Measurements from ENCODE around the gene PRSS12.

The PRSS12 gene

GRCh38 chr4:118237531-118237930 lies 115.3 kb downstream of the PRSS12 start:
- no peak for DNase-seq (ENCODE audit: low read depth)
- TF ChIP-seq CTCF (conservative IDR thresholded peaks at IDR 0.05; ENCODE audit: control insufficient read depth, insufficient read depth, low read depth, low read length), result no peak
- H3K4me3 ChIP-seq (ENCODE audit: control insufficient read depth, low read depth, low read length), result no peak overlapping the region

GRCh38 chr4:118235566-118236120 lies 117.2 kb downstream of the PRSS12 start:
- no peak for TF ChIP-seq CTCF (conservative IDR thresholded peaks at IDR 0.05; ENCODE audit: control insufficient read depth, insufficient read depth, low read depth, low read length)
- no peak for DNase-seq (ENCODE audit: low read depth)
- H3K4me3 ChIP-seq (ENCODE audit: control insufficient read depth, low read depth, low read length), result no peak overlapping the region
